GM03348 (cell line): ENCODE measurements around the gene MGMT.
"Not testable (repeated sequence)": the region's sequence is repeated elsewhere in the genome, so short reads cannot be mapped to it uniquely, and the experiment has no call there.

ENCODE experiments used
- DNase-seq: peaks from one replicate; pipeline ENCODE4 v3.0.0; 2012; ENCODE audit warnings: low spot score

MGMT gene

DNA sequence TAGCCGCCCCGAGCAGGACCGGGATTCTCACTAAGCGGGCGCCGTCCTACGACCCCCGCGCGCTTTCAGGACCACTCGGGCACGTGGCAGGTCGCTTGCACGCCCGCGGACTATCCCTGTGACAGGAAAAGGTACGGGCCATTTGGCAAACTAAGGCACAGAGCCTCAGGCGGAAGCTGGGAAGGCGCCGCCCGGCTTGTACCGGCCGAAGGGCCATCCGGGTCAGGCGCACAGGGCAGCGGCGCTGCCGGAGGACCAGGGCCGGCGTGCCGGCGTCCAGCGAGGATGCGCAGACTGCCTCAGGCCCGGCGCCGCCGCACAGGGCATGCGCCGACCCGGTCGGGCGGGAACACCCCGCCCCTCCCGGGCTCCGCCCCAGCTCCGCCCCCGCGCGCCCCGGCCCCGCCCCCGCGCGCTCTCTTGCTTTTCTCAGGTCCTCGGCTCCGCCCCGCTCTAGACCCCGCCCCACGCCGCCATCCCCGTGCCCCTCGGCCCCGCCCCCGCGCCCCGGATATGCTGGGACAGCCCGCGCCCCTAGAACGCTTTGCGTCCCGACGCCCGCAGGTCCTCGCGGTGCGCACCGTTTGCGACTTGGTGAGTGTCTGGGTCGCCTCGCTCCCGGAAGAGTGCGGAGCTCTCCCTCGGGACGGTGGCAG, at the start of gene MGMT:
Gene MGMT, plus strand, starts transcription at position 539 of the 656 bp plus-strand sequence.
- DNase-seq: peak; percentile 100

- DNase-seq: peak; percentile 13
Measured at GRCh38 chr10:129417870-129418269, 49.2 kb upstream of the MGMT start.

DNA sequence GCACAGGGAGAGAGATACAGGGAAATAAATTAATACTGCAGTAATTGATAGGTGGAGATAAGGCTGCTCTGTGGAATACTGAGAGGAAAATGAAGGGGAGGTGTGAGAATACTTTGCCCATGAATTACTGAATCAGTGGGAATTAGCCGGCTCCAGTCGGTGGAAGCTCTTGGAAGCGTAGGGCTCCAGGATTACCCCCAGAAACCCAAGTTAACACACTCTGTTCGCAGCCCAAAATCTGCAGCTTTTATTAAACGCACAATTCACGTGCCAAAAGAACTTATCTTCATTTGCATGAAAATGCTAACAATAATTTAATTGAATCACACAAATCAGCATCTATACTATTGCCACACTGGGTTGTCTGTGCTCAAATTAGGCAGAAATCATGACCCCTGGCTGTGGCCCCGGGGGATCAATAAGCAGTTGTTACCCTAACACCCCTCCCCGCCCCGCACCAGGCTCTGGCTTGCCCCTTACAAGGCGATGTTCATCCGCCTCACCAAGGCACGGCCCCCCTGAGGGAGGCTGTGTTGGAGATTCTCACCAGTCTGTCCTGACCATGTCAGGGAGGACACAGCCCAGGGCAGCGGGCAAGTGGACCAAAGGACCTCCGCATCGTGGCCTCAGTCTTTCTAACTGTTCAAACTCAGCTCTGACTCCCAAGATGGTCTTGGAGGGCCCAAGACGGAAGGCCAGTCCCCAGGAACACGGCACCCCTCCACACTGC, 48.4 kb upstream of the MGMT start:
- DNase-seq: no peak

GRCh38 chr10:129419397-129419796, 47.6 kb upstream of the MGMT start:
- no peak for DNase-seq

GRCh38 chr10:129421399-129422010, 45.5 kb upstream of the MGMT start:
- no peak for DNase-seq

GRCh38 chr10:129424978-129425377, 42.1 kb upstream of the MGMT start:
- no peak for DNase-seq

- no peak for DNase-seq
Measured at GRCh38 chr10:129426606-129427005, 40.4 kb upstream of the MGMT start.

GRCh38 chr10:129433266-129433665, 33.8 kb upstream of the MGMT start:
- DNase-seq: no peak

DNA sequence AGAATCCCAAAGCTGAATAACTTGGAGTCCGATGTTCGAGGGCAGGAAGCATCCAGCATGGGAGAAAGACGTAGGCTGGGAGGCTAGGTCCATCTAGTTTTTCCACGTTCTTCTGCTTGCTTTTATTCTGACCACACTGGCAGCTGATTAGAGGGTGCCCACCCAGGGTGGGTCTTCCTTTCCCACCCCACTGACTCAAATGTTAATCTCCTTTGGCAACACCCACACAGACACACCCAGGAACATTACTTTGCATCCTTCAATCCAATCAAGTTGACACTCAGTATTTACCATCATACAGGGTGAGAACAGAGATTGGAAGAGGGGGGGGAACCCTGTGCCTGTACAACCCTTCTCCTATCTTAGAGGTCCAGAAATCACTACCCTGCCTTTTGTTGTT, 31.3 kb upstream of the MGMT start:
- DNase-seq: not testable (repeated sequence)

- no peak for DNase-seq
Measured at GRCh38 chr10:129438024-129438423, 29.0 kb upstream of the MGMT start.

DNA sequence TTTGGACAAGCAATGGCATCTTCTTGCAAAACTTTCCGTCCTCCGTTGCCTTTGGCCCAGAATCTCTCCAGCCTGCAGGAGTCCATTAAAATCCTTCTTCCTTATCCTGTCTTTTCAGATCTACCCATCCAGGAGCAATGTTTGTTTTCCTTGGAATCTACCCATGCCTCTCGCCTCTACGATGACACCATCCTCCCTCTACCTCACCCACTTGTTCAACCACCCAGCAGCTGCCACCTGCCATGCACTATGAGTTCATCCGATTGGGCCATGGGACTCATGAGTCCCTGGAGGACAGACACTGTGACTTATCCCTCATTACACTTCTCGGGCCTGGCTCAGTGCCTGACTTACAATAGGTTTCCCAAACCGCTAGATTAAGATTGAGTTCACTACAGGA, 26.8 kb upstream of the MGMT start:
- no peak for DNase-seq

DNA sequence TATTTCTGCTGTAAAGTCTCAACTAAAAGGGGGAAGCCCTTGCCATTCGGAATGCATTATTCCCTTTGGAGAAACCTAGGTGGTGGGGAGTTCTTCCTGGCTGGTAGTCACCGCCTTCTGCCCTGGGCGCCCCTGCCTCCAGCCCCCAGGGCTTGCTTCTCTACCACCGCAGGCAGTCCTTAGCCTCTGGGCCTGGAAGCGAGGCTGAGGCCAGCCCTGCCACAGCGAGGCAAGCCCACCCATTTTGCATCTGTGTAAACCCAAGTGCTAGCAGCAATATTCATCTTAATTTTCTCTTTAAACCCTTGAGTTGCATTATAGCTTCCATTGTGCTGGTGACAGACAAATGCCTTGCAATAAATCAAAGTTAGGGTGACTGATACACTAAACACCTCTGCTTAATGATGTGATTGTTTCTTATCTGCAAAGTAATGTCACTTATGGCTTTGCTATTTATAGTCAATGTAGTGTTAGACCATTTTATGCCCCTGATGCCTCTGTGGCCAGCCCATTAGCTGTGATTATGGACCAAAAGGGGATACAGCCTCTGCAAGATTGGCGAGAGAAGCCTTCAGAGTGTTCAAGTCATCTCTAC, 26.2 kb upstream of the MGMT start:
- DNase-seq: no peak

DNA sequence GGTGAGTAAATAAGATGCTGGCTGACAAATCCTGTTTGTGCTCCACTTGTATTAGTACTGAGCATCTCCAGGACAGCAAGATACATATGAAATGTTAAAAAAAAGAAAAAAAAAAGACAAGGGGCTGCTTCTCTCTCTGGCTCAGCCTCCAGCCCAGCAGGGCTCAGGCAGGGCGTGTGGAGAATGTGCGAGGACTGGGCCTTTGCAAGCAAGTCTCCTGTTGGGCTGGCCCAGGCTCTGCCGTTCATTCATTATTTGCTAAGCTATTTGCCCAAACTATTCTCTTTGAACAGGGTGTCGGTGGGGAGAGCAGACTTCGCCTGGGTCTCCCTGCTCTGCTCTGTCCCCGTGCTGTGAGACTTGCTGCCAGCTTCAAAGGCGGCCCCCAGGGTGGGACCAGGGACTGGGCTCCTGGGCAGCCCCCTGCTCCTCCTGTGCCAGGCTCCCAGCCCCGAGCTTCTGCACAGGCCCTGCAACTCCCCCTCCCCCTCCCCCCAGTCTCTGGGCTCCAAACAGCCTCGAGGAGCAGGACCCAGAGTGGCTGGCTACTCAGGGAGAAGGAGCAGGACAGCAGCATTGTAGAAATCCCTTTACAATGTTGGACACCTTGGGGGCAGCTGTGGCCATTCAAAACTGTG, 25.6 kb upstream of the MGMT start:
- DNase-seq: no peak

- DNase-seq: no peak
Measured at GRCh38 chr10:129442866-129443265, 24.2 kb upstream of the MGMT start.

- DNase-seq: no peak
Measured at GRCh38 chr10:129444359-129444758, 22.7 kb upstream of the MGMT start.

GRCh38 chr10:129445436-129446182, 21.4 kb upstream of the MGMT start:
- no peak for DNase-seq

DNA sequence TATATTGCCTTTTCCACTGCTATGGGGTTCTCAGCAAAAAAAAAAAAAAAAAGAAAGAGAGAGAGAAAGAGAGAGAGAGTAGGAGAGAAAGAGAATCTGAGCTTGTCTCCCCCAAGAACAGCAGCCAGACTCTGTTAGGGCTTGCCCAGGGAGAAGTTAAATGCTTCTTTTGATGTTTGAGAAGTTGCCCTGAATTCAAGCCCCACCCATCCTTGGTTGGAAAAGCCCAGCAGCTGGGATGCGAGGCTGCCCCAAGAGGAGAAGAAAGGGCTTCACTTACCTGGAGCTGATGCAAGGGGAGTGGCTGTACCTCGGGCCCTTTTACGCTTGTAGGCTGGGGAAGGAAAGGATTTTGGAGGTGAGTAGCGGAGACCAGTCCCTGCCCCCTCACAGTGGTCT, 20.9 kb upstream of the MGMT start:
- no peak for DNase-seq

DNA sequence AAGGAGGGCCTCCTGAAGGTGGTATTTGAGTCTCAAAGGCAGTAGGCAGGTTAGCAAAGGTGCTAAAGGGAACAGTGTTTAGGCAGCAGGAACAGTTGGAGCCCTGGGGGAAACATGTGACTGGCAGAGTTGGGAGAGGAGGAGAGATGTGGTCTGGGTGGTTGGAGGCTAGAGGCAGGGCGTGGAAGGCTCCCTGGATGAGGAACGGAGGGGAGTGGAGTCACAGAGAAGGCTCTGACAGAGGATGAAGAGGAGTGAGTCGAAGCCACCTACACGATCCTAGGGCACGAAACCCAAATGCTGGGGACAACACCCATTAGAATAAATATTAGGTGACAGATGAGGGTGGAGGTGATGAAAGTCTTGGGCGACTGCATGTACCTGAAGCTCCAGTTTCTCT, 19.6 kb upstream of the MGMT start:
- no peak for DNase-seq

GRCh38 chr10:129448086-129448485, 19.0 kb upstream of the MGMT start:
- DNase-seq: no peak

DNA sequence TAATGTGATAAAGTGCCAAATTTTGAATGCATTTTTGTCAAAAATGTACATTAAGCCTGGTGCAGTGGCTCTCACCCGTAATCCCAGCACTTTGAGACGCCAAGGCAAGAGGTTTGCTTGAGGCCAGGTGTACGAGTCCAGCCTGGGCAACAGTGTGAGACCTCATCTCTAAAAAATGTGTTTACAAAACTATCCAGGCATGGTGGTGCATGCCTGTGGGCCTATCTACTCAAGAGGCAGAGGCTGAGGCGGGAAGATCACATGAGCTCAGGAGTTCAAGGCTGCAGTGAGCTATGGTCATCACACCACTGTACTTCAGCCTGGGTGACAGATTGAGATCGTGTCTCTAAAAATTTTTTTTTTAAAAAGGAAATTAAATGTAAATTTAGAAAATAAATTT, 18.5 kb upstream of the MGMT start:
- no peak for DNase-seq

DNA sequence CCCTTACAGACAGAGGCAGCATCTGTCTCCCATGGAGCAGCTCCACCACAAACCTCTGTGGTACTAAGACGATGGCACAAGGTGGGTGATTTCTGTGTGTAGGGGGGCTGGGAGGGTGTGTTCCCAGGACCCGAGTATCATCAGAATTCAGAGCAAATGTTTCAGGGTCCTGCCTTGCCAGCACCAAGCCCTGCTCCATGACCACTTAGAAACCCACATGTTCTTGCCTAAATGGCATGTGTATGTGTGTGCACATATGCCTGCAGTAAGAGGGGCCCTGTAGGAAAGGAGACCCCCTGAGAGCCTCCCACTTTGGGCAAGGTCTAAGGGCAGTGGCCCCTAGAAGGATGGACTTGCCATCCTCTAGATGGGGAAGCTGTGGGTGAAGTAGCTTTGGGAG, 17.1 kb upstream of the MGMT start:
- DNase-seq: no peak

DNA sequence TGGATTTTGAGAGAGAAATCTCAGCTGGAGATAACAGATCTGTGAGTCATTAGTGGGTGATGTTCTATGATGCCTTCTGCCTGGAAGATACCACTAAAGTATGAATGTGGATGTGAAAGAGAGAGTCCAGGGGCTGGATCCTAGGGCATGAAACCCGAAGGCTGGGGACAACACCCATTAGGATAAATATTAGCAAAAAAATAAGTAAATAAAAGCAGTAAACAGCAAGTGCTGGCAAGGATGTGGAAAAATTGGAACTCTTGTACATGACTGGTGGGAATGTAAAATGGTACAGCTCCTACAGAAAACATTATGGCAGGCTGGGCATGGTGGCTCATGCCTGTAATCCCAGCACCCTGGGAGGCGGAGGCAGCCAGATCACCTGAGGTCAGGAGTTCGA, 16.6 kb upstream of the MGMT start:
- no peak for DNase-seq
